Activated B cell treated with CpG ODN at 0.5 μM for 24 hours (primary cell): ENCODE data around the gene NMBR. TPM values are rescaled to one million over a fixed set of nuclear protein-coding genes. Genes with fewer than 3 reads are reported as not detected.

Experiments used
- ATAC-seq: fragments of 200-7000 bp; cut with Tn5 transposase; one replicate; pipeline ENCODE4 v1.10.0; 2021; ENCODE audit warnings: low read depth, mild to moderate bottlenecking, moderate library complexity
- CTCF ChIA-PET: fragments of 350-600 bp; sonication (Branson Sonifier 250); formaldehyde crosslinking; loops from one replicate; lab custom pipeline; 2021; ENCODE audit warnings: antibody characterized with exemption; lab: Charles Lee
- POLR2A ChIA-PET: fragments of 350-600 bp; sonication (Branson Sonifier 250); formaldehyde crosslinking; loops from one replicate; lab custom pipeline; 2021; ENCODE audit warnings: antibody characterized with exemption; lab: Charles Lee
- DNase-seq: peaks from one replicate; pipeline ENCODE4 v3.0.0; 2022
- H3K27ac Mint-ChIP-seq: one replicate; pipeline ENCODE4 v1.8.0; 2020; ENCODE audit warnings: mixed read lengths
- H3K27me3 Mint-ChIP-seq: one replicate; pipeline ENCODE4 v1.8.0; 2021; ENCODE audit warnings: mixed read lengths
- H3K36me3 Mint-ChIP-seq: one replicate; pipeline ENCODE4 v1.8.0; 2021; ENCODE audit warnings: low read depth, mixed read lengths
- H3K4me1 Mint-ChIP-seq: one replicate; pipeline ENCODE4 v1.8.0; 2021; ENCODE audit warnings: mixed read lengths
- H3K4me3 Mint-ChIP-seq: one replicate; pipeline ENCODE4 v1.8.0; 2020; ENCODE audit warnings: mild to moderate bottlenecking, mixed read lengths
- H3K9me3 Mint-ChIP-seq: one replicate; pipeline ENCODE4 v1.8.0; 2020; ENCODE audit warnings: mixed read lengths
- intact Hi-C: fragments of 100-400 bp; cut with micrococcal nuclease; formaldehyde crosslinking; loops from one replicate; pipeline ENCODE4 v1.15.1; 2024
- total RNA-seq: library from RNA; stranded (reverse); gene quantifications from 2 replicates; pipeline ENCODE4 v1.2.3, GENCODE V29; 2022
- TF ChIP-seq, protein P1 (sequence below): fragments of 200-600 bp; IDR thresholded peaks from one replicate; pipeline ENCODE4 v1.8.0; 2022; ENCODE audit warnings: antibody characterized with exemption, mild to moderate bottlenecking

Gene NMBR
- total RNA-seq, 1 donor from 2014 or later, result not detected

DNA sequence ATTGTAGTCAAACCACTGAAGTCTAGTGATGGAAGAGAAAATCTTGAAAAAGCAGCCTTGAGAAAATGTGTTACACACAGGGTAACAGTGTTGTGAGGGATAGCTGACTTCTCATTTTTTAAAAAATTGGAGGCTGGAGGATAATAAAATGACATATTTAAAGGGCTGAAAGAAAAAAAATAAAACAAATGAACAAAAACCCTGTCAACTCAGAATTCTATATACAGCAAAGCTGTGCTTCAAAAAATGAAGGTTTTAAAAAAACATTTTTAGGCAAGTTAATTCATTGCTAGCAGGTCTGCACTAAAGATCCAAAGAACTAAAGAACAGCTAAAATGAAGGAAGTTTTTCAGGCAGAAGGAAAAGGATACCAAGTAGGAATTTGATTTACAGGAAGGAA lies 31.2 kb upstream of the NMBR start:
- no peak for ATAC-seq
- H3K4me3 Mint-ChIP-seq, result no peak overlapping the region
- TF ChIP-seq, protein P1, sequence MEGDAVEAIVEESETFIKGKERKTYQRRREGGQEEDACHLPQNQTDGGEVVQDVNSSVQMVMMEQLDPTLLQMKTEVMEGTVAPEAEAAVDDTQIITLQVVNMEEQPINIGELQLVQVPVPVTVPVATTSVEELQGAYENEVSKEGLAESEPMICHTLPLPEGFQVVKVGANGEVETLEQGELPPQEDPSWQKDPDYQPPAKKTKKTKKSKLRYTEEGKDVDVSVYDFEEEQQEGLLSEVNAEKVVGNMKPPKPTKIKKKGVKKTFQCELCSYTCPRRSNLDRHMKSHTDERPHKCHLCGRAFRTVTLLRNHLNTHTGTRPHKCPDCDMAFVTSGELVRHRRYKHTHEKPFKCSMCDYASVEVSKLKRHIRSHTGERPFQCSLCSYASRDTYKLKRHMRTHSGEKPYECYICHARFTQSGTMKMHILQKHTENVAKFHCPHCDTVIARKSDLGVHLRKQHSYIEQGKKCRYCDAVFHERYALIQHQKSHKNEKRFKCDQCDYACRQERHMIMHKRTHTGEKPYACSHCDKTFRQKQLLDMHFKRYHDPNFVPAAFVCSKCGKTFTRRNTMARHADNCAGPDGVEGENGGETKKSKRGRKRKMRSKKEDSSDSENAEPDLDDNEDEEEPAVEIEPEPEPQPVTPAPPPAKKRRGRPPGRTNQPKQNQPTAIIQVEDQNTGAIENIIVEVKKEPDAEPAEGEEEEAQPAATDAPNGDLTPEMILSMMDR, result no peak
- H3K27ac Mint-ChIP-seq, result no peak overlapping the region
- intact Hi-C loops, result no loop called here
- peaks cover 10% of the 10 kb centered on the region for H3K9me3 Mint-ChIP-seq
- ChIA-PET CTCF (no interaction called here), POLR2A (no interaction called here)
- DNase-seq, result no peak
- no peaks in the 10 kb centered on the region for H3K27me3 Mint-ChIP-seq
- peaks cover 3% of the 10 kb centered on the region for H3K4me1 Mint-ChIP-seq
- peaks cover 74% of the 10 kb centered on the region for H3K36me3 Mint-ChIP-seq

DNA sequence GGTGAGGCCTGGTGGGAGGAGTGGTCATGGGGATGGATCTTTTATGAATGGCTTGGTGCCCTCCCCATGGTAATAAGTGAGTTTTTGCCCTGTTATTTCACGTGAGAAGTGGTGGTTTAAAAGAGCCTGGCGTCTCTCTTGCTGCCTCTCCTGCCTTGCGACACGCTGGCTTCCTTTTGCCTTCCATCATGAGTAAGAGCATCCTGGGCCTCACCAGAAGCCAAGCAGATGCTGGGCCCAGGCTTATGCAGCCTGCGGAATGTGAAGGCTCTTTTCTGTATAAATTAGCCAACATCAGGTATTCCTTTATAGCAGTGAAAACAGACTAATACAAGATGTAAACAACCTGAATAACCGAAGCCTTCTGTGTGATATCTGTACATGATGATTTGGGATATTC lies 27.8 kb upstream of the NMBR start:
- TF ChIP-seq, protein P1, result no peak
- DNase-seq (no peak), ATAC-seq (no peak)
- Mint-ChIP-seq H3K27ac (no peak overlapping the region), H3K9me3 (peaks cover 10% of the 10 kb centered on the region), H3K27me3 (no peaks in the 10 kb centered on the region), H3K4me3 (no peak overlapping the region), H3K4me1 (no peaks in the 10 kb centered on the region), H3K36me3 (peaks cover 86% of the 10 kb centered on the region)
- ChIA-PET CTCF (no interaction called here), POLR2A (no interaction called here)
- intact Hi-C loops, result no loop called here

- ChIA-PET POLR2A (no interaction called here), CTCF (interaction anchor here (1.0 kb wide), 1 partner anchor 23 kb away, joined by 3 read pairs; no protein-coding TSS in a partner anchor)
- no peak overlapping the region for H3K4me3 Mint-ChIP-seq
- no peak overlapping the region for H3K27ac Mint-ChIP-seq
- no peaks in the 10 kb centered on the region for H3K4me1 Mint-ChIP-seq
- no peaks in the 10 kb centered on the region for H3K27me3 Mint-ChIP-seq
- no peak for ATAC-seq
- peaks cover 10% of the 10 kb centered on the region for H3K9me3 Mint-ChIP-seq
- H3K36me3 Mint-ChIP-seq, result peaks cover 81% of the 10 kb centered on the region
- intact Hi-C loops, result no loop called here
- TF ChIP-seq, protein P1, result no peak
- DNase-seq, result no peak
Observed at GRCh38 chr6:142173980-142174379, 27.1 kb upstream of the NMBR start.

DNA sequence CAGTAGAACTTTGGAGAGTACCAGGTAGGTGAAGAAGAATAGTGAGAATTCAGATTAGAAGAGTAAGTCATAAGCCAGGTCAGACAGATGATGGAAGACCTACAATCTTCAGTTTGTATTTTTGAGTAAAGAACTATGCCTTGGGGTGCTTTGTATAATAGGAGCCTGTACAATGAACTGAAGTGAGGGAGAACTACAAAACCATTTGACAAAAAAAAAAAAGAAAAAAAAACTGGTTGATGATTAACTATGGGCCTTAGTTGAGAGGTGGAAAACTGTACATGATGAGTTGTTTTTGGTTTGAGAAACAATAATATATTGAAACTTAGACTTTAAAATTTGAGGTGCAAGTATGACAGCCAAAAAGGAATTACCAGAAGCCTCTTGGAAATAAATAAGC lies 25.8 kb upstream of the NMBR start:
- Mint-ChIP-seq H3K36me3 (peaks cover 83% of the 10 kb centered on the region), H3K27me3 (no peaks in the 10 kb centered on the region), H3K4me1 (no peaks in the 10 kb centered on the region), H3K9me3 (peaks cover 4% of the 10 kb centered on the region), H3K27ac (no peak overlapping the region), H3K4me3 (no peak overlapping the region)
- TF ChIP-seq, protein P1, result no peak
- intact Hi-C loops, result no loop called here
- ChIA-PET CTCF (no interaction called here), POLR2A (no interaction called here)
- DNase-seq (no peak), ATAC-seq (no peak)

GRCh38 chr6:142171351-142171750 lies 24.4 kb upstream of the NMBR start:
- no peak overlapping the region for H3K27ac Mint-ChIP-seq
- peaks cover 83% of the 10 kb centered on the region for H3K36me3 Mint-ChIP-seq
- no peaks in the 10 kb centered on the region for H3K27me3 Mint-ChIP-seq
- ChIA-PET CTCF (no interaction called here), POLR2A (no interaction called here)
- no peak overlapping the region for H3K4me3 Mint-ChIP-seq
- H3K4me1 Mint-ChIP-seq, result no peaks in the 10 kb centered on the region
- intact Hi-C loops, result loop anchor here (2.0 kb wide), 1 partner anchor 13 kb away; no protein-coding TSS in a partner anchor
- TF ChIP-seq, protein P1, result no peak
- no peaks in the 10 kb centered on the region for H3K9me3 Mint-ChIP-seq
- ATAC-seq, result no peak
- DNase-seq, result no peak
